A673 (cell line): ENCODE data around the gene CCDC141.

ENCODE experiments used
- EZH2 ChIP-seq: fragments of 200-600 bp; sonication (generic); IDR thresholded peaks from 2 replicates; pipeline ENCODE4 v1.6.1; 2017; ENCODE audit warnings: borderline replicate concordance, low read depth, mild to moderate bottlenecking, mixed read lengths, antibody characterized with exemption, low read length; ENCODE audit not compliant: poor library complexity, severe bottlenecking
- TF ChIP-seq, protein P1 (sequence below): fragments of 300-800, 200-600 bp; sonication (generic); conservative IDR thresholded peaks from 2 replicates; pipeline ENCODE4 v1.5.1; 2017; ENCODE audit warnings: low read depth, mild to moderate bottlenecking, antibody characterized with exemption, low read length, moderate library complexity, mixed read lengths

DNA sequence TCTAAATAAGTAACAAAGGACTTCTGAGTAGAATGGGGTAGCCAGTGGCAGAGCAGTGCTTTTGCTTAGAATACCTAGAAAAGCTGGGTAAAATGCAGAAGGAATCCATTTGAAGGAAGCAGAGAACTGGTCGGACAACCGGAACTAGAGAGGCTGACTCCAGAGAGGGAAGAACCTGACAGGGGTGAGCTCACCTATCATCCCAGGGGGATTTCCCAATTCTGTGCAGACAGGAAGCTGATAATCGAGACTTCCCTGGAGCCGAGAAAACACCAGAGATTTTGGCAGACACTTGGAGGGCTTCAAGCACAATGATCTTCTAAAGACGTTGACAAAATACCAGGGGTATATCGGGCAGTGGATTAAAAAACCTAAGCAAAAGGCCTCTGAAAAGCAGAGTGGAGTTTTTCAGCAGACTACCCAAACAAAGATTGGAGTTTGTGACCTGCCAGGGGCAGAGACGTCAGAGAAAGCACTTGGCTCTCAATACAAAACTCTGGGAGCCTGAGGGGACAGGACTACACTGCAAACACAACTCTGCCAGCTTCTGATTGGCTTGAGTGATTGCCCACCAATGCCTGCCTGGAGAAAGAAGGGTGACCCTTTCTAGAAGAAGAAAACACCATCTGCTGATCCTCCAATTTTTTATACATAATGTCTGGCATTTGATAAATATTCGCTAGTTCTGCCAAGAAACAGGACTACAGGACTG, 175.3 kb downstream of the CCDC141 start:
- TF ChIP-seq, protein P1, sequence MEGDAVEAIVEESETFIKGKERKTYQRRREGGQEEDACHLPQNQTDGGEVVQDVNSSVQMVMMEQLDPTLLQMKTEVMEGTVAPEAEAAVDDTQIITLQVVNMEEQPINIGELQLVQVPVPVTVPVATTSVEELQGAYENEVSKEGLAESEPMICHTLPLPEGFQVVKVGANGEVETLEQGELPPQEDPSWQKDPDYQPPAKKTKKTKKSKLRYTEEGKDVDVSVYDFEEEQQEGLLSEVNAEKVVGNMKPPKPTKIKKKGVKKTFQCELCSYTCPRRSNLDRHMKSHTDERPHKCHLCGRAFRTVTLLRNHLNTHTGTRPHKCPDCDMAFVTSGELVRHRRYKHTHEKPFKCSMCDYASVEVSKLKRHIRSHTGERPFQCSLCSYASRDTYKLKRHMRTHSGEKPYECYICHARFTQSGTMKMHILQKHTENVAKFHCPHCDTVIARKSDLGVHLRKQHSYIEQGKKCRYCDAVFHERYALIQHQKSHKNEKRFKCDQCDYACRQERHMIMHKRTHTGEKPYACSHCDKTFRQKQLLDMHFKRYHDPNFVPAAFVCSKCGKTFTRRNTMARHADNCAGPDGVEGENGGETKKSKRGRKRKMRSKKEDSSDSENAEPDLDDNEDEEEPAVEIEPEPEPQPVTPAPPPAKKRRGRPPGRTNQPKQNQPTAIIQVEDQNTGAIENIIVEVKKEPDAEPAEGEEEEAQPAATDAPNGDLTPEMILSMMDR = no peak
- TF ChIP-seq EZH2 = no peak
